Fibroblast of skin of right quadriceps (primary cell): ENCODE results near the gene PTK6.

Source experiments
- DNase-seq: peaks from one replicate; pipeline ENCODE4 v3.0.0-alpha.2; 2013

Gene PTK6

GRCh38 chr20:63542031-63542559 is 4.9 kb upstream of the PTK6 start:
- no peak for DNase-seq

- DNase-seq, result no peak
Measured at GRCh38 chr20:63541371-63541770, 4.2 kb upstream of the PTK6 start.

GRCh38 chr20:63540417-63541186 is 3.4 kb upstream of the PTK6 start:
- DNase-seq, result peak; percentile 29

GRCh38 chr20:63539441-63540370 is 2.5 kb upstream of the PTK6 start:
- DNase-seq, result no peak

GRCh38 chr20:63539092-63539430 is 1.9 kb upstream of the PTK6 start:
- DNase-seq, result no peak

- no peak for DNase-seq
Measured at GRCh38 chr20:63538204-63539091, 1.3 kb upstream of the PTK6 start.

- DNase-seq, result peak; percentile 69
Measured at GRCh38 chr20:63537525-63538203, 488 bp upstream of the PTK6 start.

- DNase-seq, result peak; percentile 24
Measured at GRCh38 chr20:63536241-63536977, 767 bp downstream of the PTK6 start.

- no peak for DNase-seq
Measured at GRCh38 chr20:63534831-63535651, 2.1 kb downstream of the PTK6 start.

- DNase-seq, result no peak
Measured at GRCh38 chr20:63534427-63534830, 2.7 kb downstream of the PTK6 start.

GRCh38 chr20:63533871-63534393 is 3.2 kb downstream of the PTK6 start:
- no peak for DNase-seq

- DNase-seq, result no peak
Measured at GRCh38 chr20:63533388-63533787, 3.8 kb downstream of the PTK6 start.

GRCh38 chr20:63532449-63532971 is 4.7 kb downstream of the PTK6 start:
- no peak for DNase-seq

GRCh38 chr20:63531686-63532448 is 5.3 kb downstream of the PTK6 start:
- DNase-seq, result no peak

- DNase-seq, result no peak
Measured at GRCh38 chr20:63530788-63531160, 6.4 kb downstream of the PTK6 start.

- no peak for DNase-seq
Measured at GRCh38 chr20:63529861-63530787, 7.1 kb downstream of the PTK6 start.

GRCh38 chr20:63529180-63529860 is 7.9 kb downstream of the PTK6 start:
- no peak for DNase-seq
